Loucy (cell line): Measurements from ENCODE around the gene TIE1.

Experiments used
- H2AFZ ChIP-seq: fragments of 200-600 bp; sonication (generic); 2 replicates; pipeline ENCODE4 v1.6.0; 2016; ENCODE audit warnings: antibody characterized with exemption, mild to moderate bottlenecking, low read length, moderate library complexity
- H3F3A ChIP-seq: fragments of 200-600 bp; 2 replicates; pipeline ENCODE4 v1.6.0; 2016; ENCODE audit warnings: antibody characterized with exemption, low read depth, mild to moderate bottlenecking
- H3K27me3 ChIP-seq: fragments of 200-600 bp; sonication (generic); 2 replicates; pipeline ENCODE4 v1.6.1; 2014; ENCODE audit warnings: low read length, mild to moderate bottlenecking; ENCODE audit not compliant: insufficient read depth, poor library complexity, severe bottlenecking
- H3K36me3 ChIP-seq: fragments of 200-600 bp; sonication (generic); 2 replicates; pipeline ENCODE4 v1.6.1; 2016; ENCODE audit warnings: low read length; ENCODE audit not compliant: insufficient read depth
- H3K4me1 ChIP-seq: fragments of 200-600 bp; sonication (generic); 2 replicates; pipeline ENCODE4 v1.5.1; 2014; ENCODE audit warnings: low read length, mild to moderate bottlenecking; ENCODE audit not compliant: insufficient read depth, poor library complexity, severe bottlenecking
- H3K4me2 ChIP-seq: fragments of 200-600 bp; sonication (generic); 2 replicates; pipeline ENCODE4 v1.6.0; 2014; ENCODE audit warnings: antibody characterized with exemption, low read length, low read depth, mild to moderate bottlenecking; ENCODE audit not compliant: poor library complexity, severe bottlenecking
- H3K4me3 ChIP-seq: fragments of 200-600 bp; sonication (generic); 2 replicates; pipeline ENCODE4 v1.5.1; 2014; ENCODE audit warnings: low read length, mild to moderate bottlenecking, mixed read lengths; ENCODE audit not compliant: poor library complexity, severe bottlenecking
- H3K79me2 ChIP-seq: fragments of 200-600 bp; sonication (generic); 2 replicates; pipeline ENCODE4 v1.6.1; 2014; ENCODE audit warnings: low read length; ENCODE audit not compliant: insufficient read depth
- H3K9ac ChIP-seq: fragments of 200-600 bp; sonication (generic); 2 replicates; pipeline ENCODE4 v1.6.0; 2014; ENCODE audit warnings: mild to moderate bottlenecking, low read depth, low read length, moderate library complexity; ENCODE audit not compliant: poor library complexity, severe bottlenecking
- H3K9me2 ChIP-seq: fragments of 200-600 bp; sonication (generic); replicated peaks from 2 replicates; pipeline ENCODE4 v1.6.1; 2016; ENCODE audit warnings: low read depth, low read length, mixed read lengths
- H3K9me3 ChIP-seq: fragments of 200-600 bp; sonication (generic); 2 replicates; pipeline ENCODE4 v1.6.1; 2014; ENCODE audit warnings: mild to moderate bottlenecking, antibody characterized with exemption, low read length, low read depth; ENCODE audit not compliant: insufficient read depth
- H4K20me1 ChIP-seq: fragments of 200-600 bp; sonication (generic); 2 replicates; pipeline ENCODE4 v1.6.0; 2014; ENCODE audit warnings: antibody characterized with exemption, low read length, mild to moderate bottlenecking; ENCODE audit not compliant: insufficient read depth, poor library complexity, severe bottlenecking
- CTCF ChIP-seq: fragments of 200-600 bp; sonication (generic); conservative IDR thresholded peaks from 2 replicates; pipeline ENCODE4 v1.5.1; 2014; ENCODE audit warnings: mild to moderate bottlenecking, antibody characterized with exemption, low read length
- EZH2phosphoT487 ChIP-seq: fragments of 200-600 bp; IDR thresholded peaks from 2 replicates; pipeline ENCODE4 v1.6.1; 2018; ENCODE audit warnings: antibody characterized with exemption, mild to moderate bottlenecking, moderate library complexity, borderline replicate concordance

The TIE1 gene

GRCh38 chr1:43366179-43366578 lies 65.4 kb downstream of the TIE1 start:
- Histone ChIP-seq H3K79me2 (peaks cover 54% of the 10 kb centered on the region), H3K4me1 (peaks cover 31% of the 10 kb centered on the region), H3K9me2 (no peaks in the 10 kb centered on the region), H3F3A (0 out of 2 replicates have a peak, but pooled peaks cover 2% of the 10 kb centered on the region), H2AFZ (no peak overlapping the region), H3K27me3 (no peaks in the 10 kb centered on the region), H3K9me3 (no peaks in the 10 kb centered on the region), H3K36me3 (peaks cover 34% of the 10 kb centered on the region), H4K20me1 (peaks cover 27% of the 10 kb centered on the region), H3K4me2 (peak overlapping the region; percentile 83), H3K9ac (peak overlapping the region; percentile 92), H3K4me3 (peak overlapping the region; percentile 95)
- TF ChIP-seq EZH2phosphoT487, result no peak
- TF ChIP-seq CTCF, result no peak

DNA sequence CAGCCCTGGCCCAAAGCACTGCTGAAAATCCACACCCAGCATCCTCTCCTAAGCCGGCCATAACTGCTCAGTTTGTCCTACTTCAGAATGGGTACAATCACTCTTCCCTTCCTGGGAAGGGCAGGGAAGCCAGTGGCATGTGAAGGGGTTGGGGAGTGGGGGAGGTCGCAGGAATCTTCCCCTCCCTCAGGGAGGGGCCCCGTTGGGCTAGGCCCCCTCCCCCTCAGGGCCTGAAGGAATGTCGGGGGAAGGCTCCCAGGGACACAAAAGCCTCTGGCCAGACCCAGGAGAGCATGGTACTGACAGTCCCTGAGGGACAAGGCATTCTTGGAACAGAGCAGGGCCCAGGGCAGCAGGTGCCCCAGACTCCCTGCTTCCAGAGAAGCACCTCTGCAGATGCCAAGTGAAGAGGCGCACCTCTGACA lies 65.8 kb downstream of the TIE1 start:
- H3K79me2 ChIP-seq, result peaks cover 50% of the 10 kb centered on the region
- no peak overlapping the region for H2AFZ ChIP-seq

GRCh38 chr1:43367026-43367903 lies 66.5 kb downstream of the TIE1 start:
- Histone ChIP-seq H3F3A (0 out of 2 replicates have a peak, but pooled peaks cover 2% of the 10 kb centered on the region), H3K9me3 (no peaks in the 10 kb centered on the region), H3K27me3 (no peaks in the 10 kb centered on the region), H3K4me3 (peak overlapping the region; percentile 95), H4K20me1 (peaks cover 20% of the 10 kb centered on the region), H3K4me2 (peak overlapping the region; percentile 83), H3K9me2 (no peaks in the 10 kb centered on the region), H3K36me3 (peaks cover 24% of the 10 kb centered on the region; the same call in 1 of the 2 replicates), H3K79me2 (peaks cover 44% of the 10 kb centered on the region), H3K9ac (peak overlapping the region; percentile 92), H2AFZ (peak overlapping the region; percentile 79), H3K4me1 (peaks cover 23% of the 10 kb centered on the region)
- TF ChIP-seq CTCF (no peak), EZH2phosphoT487 (no peak)

More for the DNA sequence above, 65.8 kb downstream of the TIE1 start:
- peak overlapping the region; percentile 95 for H3K4me3 ChIP-seq
- peaks cover 27% of the 10 kb centered on the region for H3K4me1 ChIP-seq
- H3K27me3 ChIP-seq, result no peaks in the 10 kb centered on the region
- H3K9me2 ChIP-seq, result no peaks in the 10 kb centered on the region
- peaks cover 22% of the 10 kb centered on the region for H4K20me1 ChIP-seq
- TF ChIP-seq EZH2phosphoT487, result no peak
- no peaks in the 10 kb centered on the region for H3K9me3 ChIP-seq
- 0 out of 2 replicates have a peak, but pooled peaks cover 2% of the 10 kb centered on the region for H3F3A ChIP-seq
- peak overlapping the region; percentile 83 for H3K4me2 ChIP-seq
- peak overlapping the region; percentile 92 for H3K9ac ChIP-seq
- H3K36me3 ChIP-seq, result peaks cover 30% of the 10 kb centered on the region
